OCI-M1 (cell line): ENCODE data around the gene MXD3.
"Not testable (repeated sequence)": the region's sequence is repeated elsewhere in the genome, so short reads cannot be mapped to it uniquely, and the experiment has no call there.

Source experiments
- DNase-seq: peaks from one replicate; lab custom pipeline; 2025; lab: John Stamatoyannopoulos, UW

Gene MXD3

DNA sequence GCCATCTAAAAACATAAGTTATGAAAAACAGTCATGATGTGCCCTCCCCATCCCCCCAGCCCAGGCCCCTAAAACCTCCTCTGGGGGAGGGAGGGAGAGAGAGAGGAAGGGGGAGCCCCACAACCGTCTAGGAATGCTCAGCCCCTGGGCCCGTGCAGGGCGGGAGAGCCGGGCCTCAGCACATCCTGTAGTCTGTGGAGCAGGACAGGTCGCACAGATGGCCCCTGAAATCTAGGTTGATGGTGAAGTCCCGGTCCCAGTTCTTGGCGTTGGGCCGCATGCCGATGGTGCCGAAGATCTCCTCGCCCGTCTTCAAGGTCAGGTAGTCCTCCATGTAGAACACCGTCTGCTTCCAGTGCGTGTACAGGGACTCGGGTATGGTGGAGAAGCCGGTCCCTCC, 46.3 kb downstream of the MXD3 start:
- DNase-seq, result no peak

GRCh38 chr5:177264178-177264577, 47.5 kb downstream of the MXD3 start:
- DNase-seq, result no peak

DNA sequence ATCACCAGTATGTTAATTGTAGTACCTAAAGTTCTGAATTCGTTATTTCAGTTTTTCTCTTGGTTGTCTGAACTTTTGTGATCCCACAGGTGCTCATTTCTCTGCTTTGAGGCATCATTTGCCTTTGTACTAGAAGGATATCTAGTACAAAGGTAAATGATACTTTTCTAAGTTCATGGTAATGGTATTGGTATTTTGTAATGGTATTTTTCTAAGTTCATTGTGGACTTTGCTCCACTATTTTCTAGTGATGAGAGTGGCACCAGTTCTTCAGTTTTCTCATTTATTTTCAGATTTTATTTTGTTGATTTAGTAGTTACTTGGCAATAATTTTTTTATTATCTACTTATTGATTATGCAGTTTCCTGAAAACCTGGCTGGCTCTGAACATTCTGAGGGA, 50.2 kb downstream of the MXD3 start:
- no peak for DNase-seq

DNA sequence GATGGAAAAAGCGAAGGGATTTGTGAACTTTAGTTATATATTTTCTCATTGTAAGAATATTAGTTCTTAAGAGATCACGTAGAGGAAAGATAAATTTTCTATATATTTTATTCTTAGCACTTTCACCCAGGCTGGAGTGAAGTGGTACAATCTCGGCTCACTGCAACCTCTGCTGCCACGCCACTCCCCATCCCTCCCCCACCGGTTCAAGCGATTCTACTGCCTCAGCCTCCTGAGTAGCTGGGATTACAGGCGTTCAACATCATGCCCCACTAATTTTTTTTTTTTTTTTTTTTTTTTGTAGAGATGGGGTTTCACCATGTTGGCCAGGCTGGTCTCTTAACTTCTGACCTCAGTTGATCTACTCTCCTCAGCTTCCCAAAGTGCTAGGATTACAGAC, 50.7 kb downstream of the MXD3 start:
- DNase-seq, result no peak

DNA sequence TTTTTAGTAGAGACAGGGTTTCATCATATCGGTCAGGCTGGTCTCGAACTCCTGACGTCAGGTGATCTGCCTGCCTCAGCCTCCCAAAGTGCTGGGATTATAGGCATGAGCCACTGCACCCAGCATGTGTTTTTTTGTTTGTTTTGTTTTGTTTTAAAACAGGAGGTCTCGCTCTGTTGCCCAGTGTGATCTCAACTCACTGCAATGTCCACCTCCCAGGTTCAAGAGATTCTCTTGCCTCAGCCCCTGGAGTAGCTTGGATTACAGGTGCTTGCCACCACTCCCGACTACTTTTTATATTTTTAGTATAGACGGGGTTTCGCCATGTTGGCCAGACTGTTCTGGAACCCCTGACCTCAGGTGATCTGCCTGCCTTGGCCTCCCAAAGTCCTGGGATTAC, 53.0 kb downstream of the MXD3 start:
- not testable (repeated sequence) for DNase-seq
